ENCODE results near the gene CCNE1. TPM values are rescaled to one million over a fixed set of nuclear protein-coding genes. Genes with fewer than 3 reads are reported as not detected.

Gene CCNE1
- total RNA-seq, 1 experiment from 2014 or later: 36.0 TPM

GRCh38 chr19:29849208-29849607 lies 37.4 kb downstream of the CCNE1 start:
- POLR2A ChIA-PET: no interaction called here
- TF ChIP-seq E2F5 (CRISPR knock-in tag; IDR thresholded peaks at IDR 0.05): no peak
- TF ChIP-seq RORB (CRISPR knock-in tag; IDR thresholded peaks at IDR 0.05): no peak
- TF ChIP-seq AR (CRISPR knock-in tag; IDR thresholded peaks at IDR 0.05): no peak
- TF ChIP-seq TCF7 (CRISPR knock-in tag; IDR thresholded peaks at IDR 0.05; ENCODE audit: low read depth): no peak
- no peak for TF ChIP-seq FOXP4 (CRISPR knock-in tag; IDR thresholded peaks at IDR 0.05)
- TF ChIP-seq CREB1 (CRISPR knock-in tag; IDR thresholded peaks at IDR 0.05): no peak
- TF ChIP-seq CTCF (IDR thresholded peaks at IDR 0.05): no peak
- no peak for TF ChIP-seq AFF4 (CRISPR knock-in tag; IDR thresholded peaks at IDR 0.05; ENCODE audit: borderline replicate concordance)
- TF ChIP-seq E2F4 (CRISPR knock-in tag; IDR thresholded peaks at IDR 0.05; ENCODE audit: borderline replicate concordance, low read depth): no peak
- no peak for TF ChIP-seq ZBTB43 (CRISPR knock-in tag; IDR thresholded peaks at IDR 0.05)
- TF ChIP-seq GABPB1 (CRISPR knock-in tag; IDR thresholded peaks at IDR 0.05): no peak
- no peak for TF ChIP-seq MAX (CRISPR knock-in tag; IDR thresholded peaks at IDR 0.05)
- H3K9me3 Mint-ChIP-seq: no peaks in the 10 kb centered on the region
- H3K4me1 Mint-ChIP-seq: peaks cover 8% of the 10 kb centered on the region
- H3K36me3 Mint-ChIP-seq: no peaks in the 10 kb centered on the region
- DNase-seq (ENCODE audit: low spot score) (no peak), ATAC-seq (no peak)
- CTCF ChIA-PET: interaction anchor here (2.8 to 3.3 kb wide), 2 partner anchors 9 to 24 kb away, joined by 8 to 17 read pairs; no protein-coding TSS in a partner anchor
- no peak overlapping the region for H3K27ac Mint-ChIP-seq
- no peak overlapping the region for H3K4me3 Mint-ChIP-seq
- peaks cover 9% of the 10 kb centered on the region for H3K27me3 Mint-ChIP-seq (ENCODE audit: low read depth)
